ENCODE results near the gene HOXD3.

DNA sequence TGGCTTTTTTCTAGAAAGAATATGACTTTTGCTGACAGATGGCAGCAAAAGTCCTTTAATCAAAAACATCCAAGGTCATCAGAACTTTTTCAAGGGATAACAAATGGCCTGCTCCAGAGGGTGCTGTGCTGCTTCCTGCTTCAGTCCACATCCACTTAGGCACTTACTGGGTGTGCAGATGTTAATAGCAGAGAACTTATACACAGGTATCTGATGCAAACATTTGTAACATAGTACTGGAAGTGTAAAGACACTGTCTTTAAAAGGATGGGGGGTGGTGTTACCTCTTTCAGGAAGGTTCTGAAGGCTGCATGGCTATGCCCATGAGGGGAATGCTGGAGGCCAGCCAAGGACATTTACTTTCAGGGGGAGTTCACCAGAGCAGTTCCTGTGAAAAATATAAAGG is 22.1 kb upstream of the HOXD3 start:
- TF ChIP-seq, protein P1, sequence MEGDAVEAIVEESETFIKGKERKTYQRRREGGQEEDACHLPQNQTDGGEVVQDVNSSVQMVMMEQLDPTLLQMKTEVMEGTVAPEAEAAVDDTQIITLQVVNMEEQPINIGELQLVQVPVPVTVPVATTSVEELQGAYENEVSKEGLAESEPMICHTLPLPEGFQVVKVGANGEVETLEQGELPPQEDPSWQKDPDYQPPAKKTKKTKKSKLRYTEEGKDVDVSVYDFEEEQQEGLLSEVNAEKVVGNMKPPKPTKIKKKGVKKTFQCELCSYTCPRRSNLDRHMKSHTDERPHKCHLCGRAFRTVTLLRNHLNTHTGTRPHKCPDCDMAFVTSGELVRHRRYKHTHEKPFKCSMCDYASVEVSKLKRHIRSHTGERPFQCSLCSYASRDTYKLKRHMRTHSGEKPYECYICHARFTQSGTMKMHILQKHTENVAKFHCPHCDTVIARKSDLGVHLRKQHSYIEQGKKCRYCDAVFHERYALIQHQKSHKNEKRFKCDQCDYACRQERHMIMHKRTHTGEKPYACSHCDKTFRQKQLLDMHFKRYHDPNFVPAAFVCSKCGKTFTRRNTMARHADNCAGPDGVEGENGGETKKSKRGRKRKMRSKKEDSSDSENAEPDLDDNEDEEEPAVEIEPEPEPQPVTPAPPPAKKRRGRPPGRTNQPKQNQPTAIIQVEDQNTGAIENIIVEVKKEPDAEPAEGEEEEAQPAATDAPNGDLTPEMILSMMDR (IDR thresholded peaks at IDR 0.05): no peak
- no peak for TF ChIP-seq EP300 (IDR thresholded peaks at IDR 0.05)
- TF ChIP-seq POLR2A (IDR thresholded peaks at IDR 0.05): no peak

Measured in upper lobe of left lung (tissue), 4 donors.